COLO668 (cell line): ENCODE measurements around the gene F7.
A peak's percentile ranks its signal among the peaks of the same experiment; 100 is the strongest.
"Not testable (repeated sequence)": the region's sequence is repeated elsewhere in the genome, so short reads cannot be mapped to it uniquely, and the experiment has no call there.

Source experiments
- DNase-seq: peaks from one replicate; lab custom pipeline; 2025; ENCODE audit not compliant: unreplicated experiment; lab: John Stamatoyannopoulos, UW

Gene F7

DNA sequence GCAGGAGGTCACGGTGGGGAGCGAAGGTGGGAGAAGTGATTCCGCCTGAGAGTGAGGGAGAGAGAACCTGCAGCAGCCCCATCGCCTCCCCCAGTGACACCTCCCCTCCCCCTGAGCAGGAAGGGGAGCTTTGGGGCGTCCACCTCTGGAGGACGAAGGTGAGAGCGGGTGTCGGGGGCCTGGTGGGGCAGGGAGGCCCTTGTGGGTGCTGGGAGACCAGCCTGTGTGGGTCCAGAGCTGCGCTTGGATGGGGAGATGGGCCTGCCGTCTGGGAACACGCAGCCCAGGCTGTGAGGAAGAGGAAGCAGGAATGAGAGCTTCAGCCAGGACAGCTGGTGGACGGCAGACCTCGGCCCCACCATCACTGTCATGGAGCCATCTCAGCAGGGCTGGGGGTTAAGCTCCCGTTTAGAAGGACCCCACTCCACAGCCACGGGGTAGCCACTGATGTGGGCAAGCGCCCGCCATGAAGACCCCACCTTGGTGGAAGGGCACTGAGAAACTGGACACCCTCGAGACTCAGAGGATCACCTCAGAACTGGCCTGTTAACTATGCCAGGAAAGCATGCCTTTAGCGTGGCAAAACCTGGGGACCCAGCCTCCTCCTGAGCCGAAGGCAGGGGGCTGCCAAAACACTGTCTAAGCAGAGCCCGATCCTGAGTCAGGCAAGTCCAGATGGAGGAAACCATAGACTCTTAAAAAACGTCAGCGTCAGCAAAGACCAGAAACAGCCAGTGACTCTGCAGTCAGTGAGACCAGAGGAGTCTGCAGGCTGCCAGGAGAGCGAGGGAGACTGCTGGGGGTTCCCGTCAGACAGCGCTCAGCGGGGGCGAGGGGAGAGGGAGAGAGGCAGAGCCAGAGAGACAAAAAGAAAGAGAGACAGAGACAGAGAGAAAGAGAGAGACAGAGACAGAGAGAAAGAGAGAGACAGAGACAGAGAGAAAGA, 46.4 kb downstream of the F7 start:
- no peak for DNase-seq

- DNase-seq = no peak
Observed at GRCh38 chr13:113152691-113152983, 47.0 kb downstream of the F7 start.

- peak; percentile 67 for DNase-seq
Observed at GRCh38 chr13:113152984-113153809, 47.6 kb downstream of the F7 start.

DNA sequence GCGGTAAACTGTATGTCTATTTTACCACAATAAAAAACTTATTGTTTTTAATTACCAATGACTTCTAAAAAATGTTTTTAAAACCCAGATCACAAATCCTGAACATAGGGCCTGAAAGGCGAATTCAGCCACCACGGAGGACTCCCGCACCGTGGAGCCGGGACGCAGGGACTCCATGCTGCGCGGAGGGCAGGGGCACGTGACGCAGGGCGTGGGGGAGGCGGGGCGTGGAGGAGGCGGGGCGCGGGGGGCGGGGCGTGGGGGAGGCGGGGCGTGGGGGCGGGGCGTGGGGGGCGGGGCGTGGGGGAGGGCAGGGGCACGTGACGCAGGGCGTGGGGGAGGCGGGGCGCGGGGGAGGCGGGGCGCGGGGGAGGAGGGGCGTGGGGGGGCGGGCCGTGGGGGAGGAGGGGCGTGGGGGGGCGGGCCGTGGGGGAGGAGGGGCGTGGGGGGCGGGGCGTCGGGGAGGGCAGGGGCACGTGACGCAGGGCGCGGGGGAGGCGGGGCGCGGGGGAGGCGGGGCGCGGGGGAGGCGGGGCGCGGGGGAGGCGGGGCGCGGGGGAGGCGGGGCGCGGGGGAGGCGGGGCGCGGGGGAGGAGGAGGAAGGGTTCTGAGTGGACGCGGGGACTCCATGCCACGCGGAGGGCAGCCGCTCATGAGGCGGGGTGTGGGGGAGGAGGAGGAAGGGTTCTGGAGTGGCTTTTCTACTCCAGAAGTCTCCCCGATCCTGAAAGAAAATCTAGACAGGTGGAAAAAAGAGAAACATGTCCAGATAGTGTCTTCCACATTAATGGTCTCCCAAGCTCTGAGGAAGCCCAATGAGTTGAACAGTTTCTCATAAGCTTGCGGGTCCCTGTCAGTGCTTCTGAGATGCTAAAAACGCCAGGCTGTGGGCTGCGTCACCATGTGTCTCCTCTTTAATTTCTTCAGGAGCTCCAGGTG, 48.5 kb downstream of the F7 start:
- peak; percentile 91 for DNase-seq

- DNase-seq = no peak
Observed at GRCh38 chr13:113155201-113155600, 49.6 kb downstream of the F7 start.

GRCh38 chr13:113155982-113156655, 50.5 kb downstream of the F7 start:
- no peak for DNase-seq

- DNase-seq = no peak
Observed at GRCh38 chr13:113157206-113157928, 51.8 kb downstream of the F7 start.

- DNase-seq = peak; percentile 43
Observed at GRCh38 chr13:113157929-113158747, 52.5 kb downstream of the F7 start, which contains the start of gene PROZ. Gene PROZ, plus strand, starts transcription at chr13:113158648. Its CDS starts 13 bp downstream, at chr13:113158661.

- no peak for DNase-seq
Observed at GRCh38 chr13:113158946-113159345, 53.4 kb downstream of the F7 start.

DNA sequence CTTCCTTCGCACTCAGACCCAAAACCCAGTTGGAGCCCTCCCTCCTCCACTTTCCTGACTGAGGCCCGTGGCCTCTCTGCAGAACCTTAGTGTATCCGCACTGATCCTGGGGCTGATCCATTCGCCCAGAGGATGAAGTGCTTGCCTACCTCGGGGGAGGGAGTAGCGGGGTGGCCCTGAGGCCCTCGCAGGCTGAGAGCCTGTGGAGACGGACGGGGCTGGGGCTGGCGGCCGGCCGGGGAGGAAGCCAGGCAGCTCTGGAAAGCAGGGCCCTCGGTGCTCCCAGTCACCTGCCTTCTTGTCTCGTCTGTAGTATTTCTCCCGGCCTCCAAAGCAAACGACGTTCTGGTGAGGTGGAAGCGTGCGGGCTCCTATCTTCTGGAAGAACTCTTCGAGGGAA, 54.1 kb downstream of the F7 start:
- DNase-seq = no peak

GRCh38 chr13:113160983-113161382, 55.4 kb downstream of the F7 start:
- no peak for DNase-seq

DNA sequence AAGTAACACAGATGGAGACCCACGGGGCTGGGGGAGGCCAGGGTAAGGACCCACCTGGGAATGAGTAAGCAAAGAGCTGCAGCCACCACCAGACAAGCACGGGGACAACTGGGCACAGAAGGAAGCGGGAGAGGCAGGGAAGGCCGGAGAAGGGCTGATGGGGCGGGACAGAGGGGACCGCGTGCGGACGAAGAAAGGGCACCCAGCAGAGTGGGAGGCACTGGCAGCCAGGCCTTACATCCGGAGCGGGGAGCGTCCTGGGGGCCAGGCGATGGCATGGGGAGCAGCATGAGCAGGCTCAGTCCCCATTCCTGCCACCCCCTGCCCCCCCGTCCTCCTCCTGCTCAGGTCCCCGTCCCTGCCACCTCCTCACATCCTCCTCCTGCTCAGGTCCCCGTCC, 55.8 kb downstream of the F7 start:
- DNase-seq = no peak

DNA sequence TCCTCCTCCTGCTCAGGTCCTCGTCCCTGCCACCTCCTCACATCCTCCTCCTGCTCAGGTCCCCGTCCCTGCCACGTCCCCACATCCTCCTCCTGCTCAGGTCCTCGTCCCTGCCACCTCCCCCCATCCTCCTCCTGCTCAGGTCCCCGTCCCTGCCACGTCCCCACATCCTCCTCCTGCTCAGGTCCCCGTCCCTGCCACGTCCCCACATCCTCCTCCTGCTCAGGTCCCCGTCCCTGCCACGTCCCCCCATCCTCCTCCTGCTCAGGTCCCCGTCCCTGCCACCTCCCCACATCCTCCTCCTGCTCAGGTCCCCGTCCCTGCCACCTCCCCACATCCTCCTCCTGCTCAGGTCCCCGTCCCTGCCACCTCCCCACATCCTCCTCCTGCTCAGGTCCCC, 56.4 kb downstream of the F7 start:
- DNase-seq = not testable (repeated sequence)

DNA sequence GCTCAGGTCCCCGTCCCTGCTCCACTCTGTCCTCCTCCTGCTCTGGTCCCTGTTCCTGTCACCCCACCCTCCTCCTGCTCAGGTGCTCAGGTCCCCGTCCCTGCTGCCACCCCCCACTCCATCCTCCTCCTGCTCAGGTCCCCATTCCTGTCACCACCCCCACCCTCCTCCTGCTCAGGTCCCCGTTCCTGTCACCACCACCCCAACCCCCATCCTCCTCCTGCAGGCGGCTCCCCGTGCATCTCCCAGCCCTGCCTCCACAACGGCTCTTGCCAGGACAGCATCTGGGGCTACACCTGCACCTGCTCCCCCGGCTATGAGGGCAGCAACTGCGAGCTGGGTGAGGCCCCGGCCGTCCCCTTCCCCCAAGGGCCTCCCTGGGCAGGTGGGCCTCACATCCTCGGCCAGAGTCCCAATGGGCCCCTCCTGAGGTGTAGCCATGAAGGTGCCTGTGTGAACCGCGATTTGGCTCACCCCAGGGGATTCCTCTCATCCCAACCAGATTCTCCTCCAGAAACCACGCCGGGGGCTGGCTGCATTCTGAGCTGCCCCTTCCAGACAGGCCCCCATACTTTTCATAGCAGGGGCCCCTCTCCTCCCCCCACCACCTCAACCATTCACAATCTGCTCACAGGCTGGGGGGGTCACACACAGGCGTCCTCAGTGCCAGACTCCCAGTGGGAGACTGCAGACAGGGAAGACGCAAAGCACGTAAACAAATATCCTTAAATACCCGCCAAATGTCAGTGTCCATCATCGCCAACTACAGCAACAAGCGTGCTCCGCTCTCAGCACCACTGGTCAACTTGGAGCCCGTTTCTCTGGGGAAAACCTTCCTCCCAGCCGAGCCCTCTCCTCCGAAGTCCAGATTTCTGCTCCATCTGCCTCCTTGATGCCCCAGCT, 57.4 kb downstream of the F7 start:
- DNase-seq = peak; percentile 76

GRCh38 chr13:113164492-113164891, 58.9 kb downstream of the F7 start:
- DNase-seq = no peak

DNA sequence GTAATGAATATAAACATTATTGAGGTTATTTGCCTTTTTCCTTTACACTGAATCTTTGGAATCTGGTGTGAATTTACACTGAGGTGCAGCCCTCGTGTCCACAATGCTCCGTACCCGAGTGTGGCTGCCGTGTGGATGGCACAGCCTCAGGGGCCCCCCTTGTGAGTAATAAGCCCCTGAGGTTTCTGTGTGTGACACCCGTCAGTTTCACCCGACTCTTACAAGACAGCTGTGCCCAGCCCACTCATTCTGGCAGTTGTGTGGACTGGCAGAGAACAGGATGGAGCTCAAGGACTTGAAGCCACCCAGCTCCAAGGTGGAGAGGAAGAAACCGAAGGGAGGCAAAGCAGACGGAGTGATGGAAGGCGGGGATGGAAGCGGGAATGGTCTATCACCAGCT, 60.7 kb downstream of the F7 start:
- no peak for DNase-seq

GRCh38 chr13:113166681-113167080, 61.1 kb downstream of the F7 start:
- no peak for DNase-seq

DNA sequence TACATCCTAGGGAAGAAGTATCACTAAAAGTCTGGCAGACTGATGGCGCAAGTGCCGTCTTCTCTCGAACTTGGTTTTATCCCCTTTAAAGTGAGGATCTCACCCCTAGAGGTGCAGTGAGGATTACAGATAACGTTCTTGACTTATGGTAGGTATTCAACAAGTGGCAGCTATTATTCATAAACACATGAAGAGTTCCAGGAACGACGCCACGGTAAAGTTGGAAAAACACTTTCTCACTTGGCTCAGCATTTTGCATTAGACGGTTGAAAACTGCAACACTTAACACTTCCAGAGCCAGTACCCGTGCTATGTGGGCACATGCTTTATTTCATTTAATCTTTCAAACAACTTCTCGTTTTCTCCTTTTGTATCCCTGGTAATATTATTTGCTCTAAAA, 61.6 kb downstream of the F7 start:
- DNase-seq = no peak
